ENCODE measurements around the gene NUB1. TPM values are rescaled to one million over a fixed set of nuclear protein-coding genes. Genes with fewer than 3 reads are reported as not detected.

NUB1 gene
- total RNA-seq, 4 donors from 2014 or later: 39.3 to 70.8 (median 41.7) TPM

- DNase-seq (ENCODE audit: low spot score in 2 of 2): no peak
- Histone ChIP-seq H3K27me3 (peaks cover 57% of the 10 kb centered on the region), H3K4me1 (peaks cover 27% of the 10 kb centered on the region), H3K27ac (no peak overlapping the region), H3K4me3 (no peak overlapping the region), H3K9me3 (no peaks in the 10 kb centered on the region), H3K36me3 (no peaks in the 10 kb centered on the region)
- TF ChIP-seq EP300 (IDR thresholded peaks at IDR 0.05): no peak
- no peak for TF ChIP-seq CTCF (IDR thresholded peaks at IDR 0.05)
- TF ChIP-seq POLR2AphosphoS5 (IDR thresholded peaks at IDR 0.05): no peak
- no peak for TF ChIP-seq POLR2A (IDR thresholded peaks at IDR 0.05)
- 82% methylated on average over 3 of the region's 4 CpGs for WGBS
Measured at GRCh38 chr7:151412318-151412717, 70.7 kb downstream of the NUB1 start.

- peaks cover 55% of the 10 kb centered on the region for H3K27me3 ChIP-seq
- H3K4me1 ChIP-seq: peaks cover 27% of the 10 kb centered on the region
- no peaks in the 10 kb centered on the region for H3K36me3 ChIP-seq
- 86% methylated on average over 4 of the region's 4 CpGs for WGBS
- H3K27ac ChIP-seq: no peak overlapping the region
- H3K4me3 ChIP-seq: no peak overlapping the region
- no peaks in the 10 kb centered on the region for H3K9me3 ChIP-seq
- TF ChIP-seq POLR2A (IDR thresholded peaks at IDR 0.05) (no peak), EP300 (IDR thresholded peaks at IDR 0.05) (no peak), CTCF (IDR thresholded peaks at IDR 0.05) (no peak), POLR2AphosphoS5 (IDR thresholded peaks at IDR 0.05) (no peak)
- no peak for DNase-seq (ENCODE audit: low spot score in 2 of 2)
Measured at GRCh38 chr7:151413241-151413640, 71.6 kb downstream of the NUB1 start.

- Histone ChIP-seq H3K36me3 (no peaks in the 10 kb centered on the region), H3K4me3 (no peak overlapping the region), H3K9me3 (no peaks in the 10 kb centered on the region), H3K27ac (no peak overlapping the region), H3K4me1 (peaks cover 6% of the 10 kb centered on the region), H3K27me3 (peaks cover 32% of the 10 kb centered on the region)
- peak in 1 of 2 donors; percentile 28 for DNase-seq (ENCODE audit: low spot score in 2 of 2)
- TF ChIP-seq POLR2AphosphoS5 (IDR thresholded peaks at IDR 0.05) (no peak), CTCF (IDR thresholded peaks at IDR 0.05) (no peak)
- WGBS: 58% methylated on average over 3 of the region's 3 CpGs
Measured at GRCh38 chr7:151415375-151416105, 73.9 kb downstream of the NUB1 start.

- Histone ChIP-seq H3K9me3 (no peaks in the 10 kb centered on the region), H3K4me1 (peaks cover 4% of the 10 kb centered on the region), H3K36me3 (no peaks in the 10 kb centered on the region), H3K27ac (no peak overlapping the region), H3K27me3 (peaks cover 25% of the 10 kb centered on the region), H3K4me3 (no peak overlapping the region)
- DNase-seq (ENCODE audit: low spot score in 2 of 2): peak in 1 of 2 donors; percentile 27
- 81% methylated on average over 8 of the region's 10 CpGs for WGBS
- TF ChIP-seq EP300 (IDR thresholded peaks at IDR 0.05) (no peak), CTCF (IDR thresholded peaks at IDR 0.05) (no peak), POLR2A (IDR thresholded peaks at IDR 0.05) (no peak), POLR2AphosphoS5 (IDR thresholded peaks at IDR 0.05) (no peak)
Measured at GRCh38 chr7:151416112-151416940, 74.7 kb downstream of the NUB1 start.

GRCh38 chr7:151416941-151417315, 75.3 kb downstream of the NUB1 start:
- H3K27ac ChIP-seq: no peak overlapping the region
- no peaks in the 10 kb centered on the region for H3K9me3 ChIP-seq
- no peak overlapping the region for H3K4me3 ChIP-seq
- peaks cover 4% of the 10 kb centered on the region for H3K4me1 ChIP-seq
- DNase-seq (ENCODE audit: low spot score in 2 of 2): peak in 1 of 2 donors; percentile 51
- H3K27me3 ChIP-seq: peaks cover 19% of the 10 kb centered on the region
- 74% methylated on average over 11 of the region's 11 CpGs for WGBS
- no peaks in the 10 kb centered on the region for H3K36me3 ChIP-seq
- TF ChIP-seq POLR2A (IDR thresholded peaks at IDR 0.05): no peak
- no peak for TF ChIP-seq POLR2AphosphoS5 (IDR thresholded peaks at IDR 0.05)
- TF ChIP-seq CTCF (IDR thresholded peaks at IDR 0.05): no peak
- TF ChIP-seq EP300 (IDR thresholded peaks at IDR 0.05): no peak
